Testis (tissue), 2 donors: ENCODE results near the gene ARL13A.

Experiments
- CTCF ChIP-seq, 3 experiments: fragments of 450-650 bp in 2 of 3; fragments of 200-600 bp in 1 of 3; sonication (generic) in 1 of 3; IDR thresholded peaks; one replicate each; pipeline ENCODE4 v1.5.1; 2016 to 2019; ENCODE audit warnings: antibody characterized with exemption in 3 of 3, mild to moderate bottlenecking in 2 of 3, moderate library complexity in 1 of 3
- POLR2A ChIP-seq: fragments of 450-650 bp; IDR thresholded peaks from one replicate; pipeline ENCODE4 v1.6.1; 2017; ENCODE audit warnings: antibody characterized with exemption, mild to moderate bottlenecking, moderate library complexity

GRCh38 chrX:100980608-100981497, 11.3 kb downstream of the ARL13A start:
- TF ChIP-seq POLR2A (no peak), CTCF (IDR thresholded peaks at IDR 0.05) (no peak)
